Fibroblast of pulmonary artery (primary cell): ENCODE results near the gene SPDYE6.

ENCODE experiments used
- DNase-seq: peaks from one replicate; pipeline ENCODE4 v3.0.0-alpha.2; 2010; ENCODE audit warnings: low read depth
- H3K4me3 ChIP-seq: replicated peaks from 2 replicates; pipeline ENCODE4 v1.5.1; 2011; ENCODE audit warnings: low read depth, mild to moderate bottlenecking, control low read depth, low read length, moderate library complexity
- TF ChIP-seq, protein P1 (sequence below): IDR thresholded peaks from 2 replicates; pipeline ENCODE4 v1.5.1; 2011; ENCODE audit warnings: mild to moderate bottlenecking, control low read depth, low read length, inconsistent platforms; ENCODE audit errors: missing control alignments

The SPDYE6 gene

DNA sequence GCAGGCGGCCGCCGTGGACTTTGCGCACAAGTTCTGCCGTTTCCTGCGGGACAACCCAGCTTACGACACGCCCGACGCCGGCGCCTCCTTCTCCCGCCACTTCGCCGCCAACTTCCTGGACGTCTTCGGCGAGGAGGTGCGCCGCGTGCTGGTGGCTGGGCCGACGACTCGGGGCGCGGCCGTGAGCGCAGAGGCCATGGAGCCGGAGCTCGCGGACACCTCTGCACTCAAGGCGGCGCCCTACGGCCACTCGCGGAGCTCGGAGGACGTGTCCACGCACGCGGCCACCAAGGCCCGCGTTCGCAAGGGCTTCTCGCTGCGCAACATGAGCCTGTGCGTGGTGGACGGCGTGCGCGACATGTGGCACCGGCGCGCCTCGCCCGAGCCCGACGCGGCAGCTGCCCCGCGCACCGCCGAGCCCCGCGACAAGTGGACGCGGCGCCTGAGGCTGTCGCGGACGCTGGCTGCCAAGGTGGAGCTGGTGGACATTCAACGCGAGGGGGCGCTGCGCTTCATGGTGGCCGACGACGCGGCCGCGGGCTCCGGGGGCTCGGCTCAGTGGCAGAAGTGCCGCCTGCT, 55.5 kb downstream of the SPDYE6 start:
- TF ChIP-seq, protein P1, sequence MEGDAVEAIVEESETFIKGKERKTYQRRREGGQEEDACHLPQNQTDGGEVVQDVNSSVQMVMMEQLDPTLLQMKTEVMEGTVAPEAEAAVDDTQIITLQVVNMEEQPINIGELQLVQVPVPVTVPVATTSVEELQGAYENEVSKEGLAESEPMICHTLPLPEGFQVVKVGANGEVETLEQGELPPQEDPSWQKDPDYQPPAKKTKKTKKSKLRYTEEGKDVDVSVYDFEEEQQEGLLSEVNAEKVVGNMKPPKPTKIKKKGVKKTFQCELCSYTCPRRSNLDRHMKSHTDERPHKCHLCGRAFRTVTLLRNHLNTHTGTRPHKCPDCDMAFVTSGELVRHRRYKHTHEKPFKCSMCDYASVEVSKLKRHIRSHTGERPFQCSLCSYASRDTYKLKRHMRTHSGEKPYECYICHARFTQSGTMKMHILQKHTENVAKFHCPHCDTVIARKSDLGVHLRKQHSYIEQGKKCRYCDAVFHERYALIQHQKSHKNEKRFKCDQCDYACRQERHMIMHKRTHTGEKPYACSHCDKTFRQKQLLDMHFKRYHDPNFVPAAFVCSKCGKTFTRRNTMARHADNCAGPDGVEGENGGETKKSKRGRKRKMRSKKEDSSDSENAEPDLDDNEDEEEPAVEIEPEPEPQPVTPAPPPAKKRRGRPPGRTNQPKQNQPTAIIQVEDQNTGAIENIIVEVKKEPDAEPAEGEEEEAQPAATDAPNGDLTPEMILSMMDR: no peak
- no peak for DNase-seq
- no peak overlapping the region for H3K4me3 ChIP-seq

DNA sequence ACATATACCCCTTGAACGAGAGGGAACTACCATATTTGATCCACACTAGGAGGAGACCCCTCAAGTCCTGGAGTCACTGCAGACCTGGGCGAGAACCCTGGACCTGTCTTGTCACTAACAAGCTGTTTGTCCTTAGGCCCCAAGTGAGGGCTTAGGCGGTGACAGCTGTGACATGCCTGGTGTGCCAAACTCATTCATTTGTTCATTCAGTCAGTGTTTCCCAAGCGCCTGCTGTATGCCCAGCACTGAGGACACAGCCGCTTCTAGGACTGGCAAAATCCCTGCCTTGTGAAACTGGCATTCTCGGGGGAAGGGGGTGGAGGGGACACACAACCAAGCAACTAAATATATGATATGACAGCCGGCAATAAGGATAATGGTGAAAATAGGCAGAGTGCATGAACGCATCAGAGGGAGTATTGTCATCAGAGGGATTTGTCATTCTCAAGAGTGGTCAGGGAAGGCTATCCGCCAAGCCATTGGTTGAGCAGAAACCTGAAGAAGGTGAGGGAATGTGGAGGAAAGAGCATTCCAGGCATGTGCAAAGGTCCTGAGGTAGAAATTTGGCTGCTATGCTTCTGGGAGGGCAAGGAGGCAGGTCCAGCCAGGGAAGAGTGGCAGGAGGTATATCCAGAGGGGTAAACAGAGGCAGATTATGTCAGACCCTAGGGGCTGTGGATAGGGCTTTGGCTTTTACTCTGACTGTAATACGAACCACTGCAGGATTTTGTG, 58.6 kb downstream of the SPDYE6 start:
- H3K4me3 ChIP-seq: no peak overlapping the region
- TF ChIP-seq, protein P1: no peak
- no peak for DNase-seq

DNA sequence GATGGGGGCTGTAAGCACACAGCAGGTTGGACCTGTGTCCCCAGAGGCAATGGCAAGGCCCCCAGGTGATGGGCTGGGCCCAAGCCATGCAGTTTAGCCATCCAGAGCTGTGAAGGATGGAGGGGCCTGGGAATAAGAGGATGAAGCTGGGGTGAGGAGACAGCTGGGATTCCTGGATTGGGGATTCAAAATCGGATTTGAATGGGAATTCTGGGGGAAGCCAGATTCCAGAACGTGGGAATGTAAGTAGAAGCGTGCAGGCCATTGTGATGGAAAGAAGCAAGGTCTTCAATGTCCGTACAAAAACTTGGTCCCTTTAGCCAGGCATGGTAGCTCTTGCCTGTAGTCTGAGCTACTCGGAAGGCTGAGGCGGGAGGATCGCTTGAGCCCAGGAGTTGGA, 59.7 kb downstream of the SPDYE6 start:
- TF ChIP-seq, protein P1: no peak
- DNase-seq: no peak
- H3K4me3 ChIP-seq: no peak overlapping the region

DNA sequence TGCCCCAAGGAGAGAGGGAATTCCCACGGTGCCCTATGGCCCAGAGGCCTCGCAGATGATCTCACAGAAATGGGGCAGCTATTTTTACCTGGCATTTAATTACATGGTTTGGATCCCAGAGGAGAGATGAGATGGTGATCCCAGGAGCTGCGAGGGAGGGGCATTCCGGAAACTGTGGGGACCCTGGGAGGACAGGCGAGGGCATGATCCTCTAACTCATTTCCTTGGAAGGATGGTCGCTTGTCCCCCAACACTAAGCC, 60.1 kb downstream of the SPDYE6 start:
- no peak overlapping the region for H3K4me3 ChIP-seq
- DNase-seq: no peak
- TF ChIP-seq, protein P1: no peak
